Natural killer cell treated with Interleukin-12 subunit alpha and Interleukin-12 subunit beta and Interleukin-15 and Interleukin-18, amount 100 ng/mL, for 72 hours (primary cell): ENCODE results near the gene MPDU1. TPM values are rescaled to one million over a fixed set of nuclear protein-coding genes. Genes with fewer than 3 reads are reported as not detected.
A peak's percentile ranks its signal among the peaks of the same experiment; 100 is the strongest.
"Not testable (repeated sequence)": the region's sequence is repeated elsewhere in the genome, so short reads cannot be mapped to it uniquely, and the experiment has no call there.

Experiments
- ATAC-seq, 2 donors: fragments of 150-1000 bp; cut with Tn5 transposase in 1 of 2; sonication (Bioruptor Pico), chemical (Tn5 transposase) in 1 of 2; 2 replicates each; pipeline ENCODE4 v1.10.0; 2021
- DNase-seq: peaks from one replicate; pipeline ENCODE4 v3.0.0; 2022; ENCODE audit warnings: low spot score
- H3K27ac Mint-ChIP-seq, 2 donors: 1 replicate in 1 of 2; 2 replicates in 1 of 2; pipeline ENCODE4 v1.8.0; 2022; ENCODE audit warnings: mixed read lengths in 2 of 2, mild to moderate bottlenecking in 1 of 2, moderate library complexity in 1 of 2
- H3K27me3 Mint-ChIP-seq, 2 donors: 1 replicate in 1 of 2; 2 replicates in 1 of 2; pipeline ENCODE4 v1.8.0; 2022; ENCODE audit warnings: mixed read lengths in 2 of 2
- H3K36me3 Mint-ChIP-seq: one replicate; pipeline ENCODE4 v1.8.0; 2022; ENCODE audit warnings: mixed read lengths
- H3K4me1 Mint-ChIP-seq, 2 donors: 1 replicate in 1 of 2; 2 replicates in 1 of 2; pipeline ENCODE4 v1.8.0; 2022; ENCODE audit warnings: low read depth in 2 of 2, mixed read lengths in 2 of 2, mild to moderate bottlenecking in 1 of 2
- H3K4me3 Mint-ChIP-seq: one replicate; pipeline ENCODE4 v1.8.0; 2022; ENCODE audit warnings: mixed read lengths
- H3K9me3 Mint-ChIP-seq: 2 replicates; pipeline ENCODE4 v1.8.0; 2022; ENCODE audit warnings: mixed read lengths
- total RNA-seq, 2 donors: library from RNA; stranded (reverse); gene quantifications; one replicate each; pipeline ENCODE4 v1.2.3, GENCODE V29; 2022

Gene MPDU1
- total RNA-seq, 2 donors from 2014 or later = 82.7 to 95.5 TPM

DNA sequence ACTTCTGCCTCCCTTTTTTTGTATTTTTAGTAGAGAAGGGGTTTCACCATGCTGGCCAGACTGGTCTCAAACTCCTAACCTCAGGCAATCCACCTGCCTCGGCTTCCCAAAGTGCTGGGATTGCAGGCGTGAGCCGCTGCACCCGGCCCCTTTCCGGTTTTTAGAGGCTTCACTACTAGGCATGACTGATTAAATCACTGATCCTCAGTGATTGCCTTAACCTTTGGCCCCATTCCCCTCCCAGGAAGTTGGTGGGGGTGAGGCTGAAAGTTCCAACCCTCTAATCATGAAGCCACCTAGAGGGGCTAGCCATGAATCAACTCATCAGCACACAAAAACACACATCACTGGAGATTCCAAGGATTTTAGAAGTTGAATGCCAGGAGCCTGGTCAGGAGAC is 13.9 kb downstream of the MPDU1 start:
- H3K4me3 Mint-ChIP-seq, H3K27ac Mint-ChIP-seq, H3K4me1 Mint-ChIP-seq, H3K27me3 Mint-ChIP-seq, DNase-seq, H3K9me3 Mint-ChIP-seq, ATAC-seq: not testable (repeated sequence)
- peaks cover 32% of the 10 kb centered on the region for H3K36me3 Mint-ChIP-seq

DNA sequence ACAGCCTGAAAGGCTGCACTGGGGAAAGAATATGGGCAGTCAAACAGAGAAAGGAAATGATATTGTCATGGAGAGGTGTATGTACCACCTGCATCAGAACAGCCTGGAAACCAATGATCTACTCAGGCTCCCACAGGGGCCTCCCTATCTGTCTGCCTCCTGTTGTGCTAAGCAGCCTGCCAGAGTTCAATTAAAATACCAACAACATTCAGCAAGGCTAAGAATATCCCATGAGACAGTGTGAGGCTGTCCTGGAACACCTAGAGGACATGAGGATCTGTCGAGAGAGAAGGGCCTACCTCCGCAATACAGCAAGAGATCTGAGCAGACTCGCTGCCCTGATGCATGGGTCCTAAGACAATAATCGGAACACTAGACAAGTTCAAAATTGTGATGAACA is 22.6 kb downstream of the MPDU1 start:
- H3K36me3 Mint-ChIP-seq = peaks cover 21% of the 10 kb centered on the region
- ATAC-seq = no peak
- no peak overlapping the region for H3K4me3 Mint-ChIP-seq
- no peak for DNase-seq
- H3K4me1 Mint-ChIP-seq = peaks cover 9 to 15% of the 10 kb centered on the region in 2 donors
- no peaks in the 10 kb centered on the region for H3K9me3 Mint-ChIP-seq
- H3K27me3 Mint-ChIP-seq = no peaks in the 10 kb centered on the region
- H3K27ac Mint-ChIP-seq = no peak overlapping the region

DNA sequence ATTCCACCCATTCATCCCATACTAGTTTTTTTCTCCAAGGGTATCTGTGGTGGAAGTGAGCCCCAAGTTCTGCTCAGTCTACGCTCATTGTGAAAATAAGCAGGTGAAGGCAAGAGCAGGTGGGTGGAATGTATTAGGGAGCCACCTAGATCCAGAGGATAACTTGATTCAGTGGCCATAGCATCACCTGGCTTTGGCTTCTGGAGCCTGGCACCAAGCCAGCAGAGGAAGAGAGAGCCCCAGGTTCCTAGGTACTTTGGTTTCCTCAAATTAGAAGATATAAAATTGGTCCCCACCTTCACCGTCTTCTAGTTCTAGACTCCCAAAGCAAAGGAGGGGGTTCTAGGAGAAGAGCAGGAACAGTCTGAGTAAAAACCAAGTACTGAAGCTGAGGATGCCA is 27.0 kb downstream of the MPDU1 start:
- Mint-ChIP-seq H3K36me3 (peaks cover 4% of the 10 kb centered on the region), H3K27me3 (no peaks in the 10 kb centered on the region), H3K27ac (no peak overlapping the region), H3K9me3 (no peaks in the 10 kb centered on the region), H3K4me3 (no peak overlapping the region), H3K4me1 (peaks cover 29 to 40% of the 10 kb centered on the region in 2 donors)
- no peak for ATAC-seq
- DNase-seq = no peak

DNA sequence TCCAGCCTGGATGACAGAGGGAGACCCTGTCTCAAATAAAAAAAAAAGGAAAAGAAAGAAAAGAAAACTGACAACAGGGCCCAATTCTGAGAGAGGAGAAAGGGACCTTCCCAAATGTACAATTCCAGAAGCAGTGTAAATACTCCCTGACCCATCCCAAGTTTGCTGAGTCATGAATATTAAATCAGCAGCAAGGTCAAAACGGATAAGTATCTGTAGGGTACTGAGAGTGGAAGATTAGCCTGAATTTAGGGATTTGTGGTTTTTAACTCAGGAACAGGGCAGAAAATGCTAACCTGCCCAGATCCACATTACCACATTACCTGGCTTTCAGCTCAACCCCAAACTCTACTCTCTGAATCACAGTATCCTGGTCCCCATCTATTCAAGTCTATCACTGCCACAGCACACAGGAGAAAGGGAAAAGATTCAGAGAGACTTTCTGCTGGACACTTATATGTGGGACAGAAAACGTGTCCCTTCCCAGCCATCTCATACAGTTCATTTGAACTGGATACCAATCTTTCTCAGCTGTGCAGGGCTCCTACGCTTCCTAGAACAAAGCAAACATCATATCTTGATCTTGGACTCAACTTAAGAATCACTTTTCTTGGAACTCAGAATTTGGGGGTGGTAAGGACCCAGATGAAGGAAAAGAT is 28.1 kb downstream of the MPDU1 start:
- peaks cover 4% of the 10 kb centered on the region for H3K36me3 Mint-ChIP-seq
- no peaks in the 10 kb centered on the region for H3K9me3 Mint-ChIP-seq
- DNase-seq (no peak), ATAC-seq (no peak)
- peak overlapping the region in 1 of 2 donors; percentile 19 for H3K27ac Mint-ChIP-seq
- H3K4me1 Mint-ChIP-seq = peaks cover 29 to 35% of the 10 kb centered on the region in 2 donors
- no peaks in the 10 kb centered on the region for H3K27me3 Mint-ChIP-seq
- peak overlapping the region; percentile 95 for H3K4me3 Mint-ChIP-seq

DNA sequence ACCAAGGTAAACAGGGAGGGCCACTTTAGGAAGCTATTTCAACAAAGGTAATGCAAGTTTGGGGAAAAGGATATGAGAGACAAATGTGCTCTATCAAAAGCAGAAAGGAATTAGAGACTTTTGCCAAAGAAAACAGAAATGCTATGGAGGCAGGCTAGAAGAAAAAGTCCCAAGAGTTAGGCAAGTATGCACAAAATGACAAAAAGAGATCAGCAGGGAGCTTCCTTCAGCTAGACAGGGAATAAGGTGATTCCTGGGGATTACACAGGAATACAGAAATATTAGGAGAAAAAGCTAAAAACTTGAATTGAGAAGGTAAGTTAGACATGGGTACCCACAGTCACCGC is 28.6 kb downstream of the MPDU1 start:
- Mint-ChIP-seq H3K4me3 (peak overlapping the region; percentile 95), H3K4me1 (peaks cover 29 to 35% of the 10 kb centered on the region in 2 donors), H3K36me3 (peaks cover 4% of the 10 kb centered on the region), H3K27me3 (no peaks in the 10 kb centered on the region), H3K9me3 (no peaks in the 10 kb centered on the region), H3K27ac (peak overlapping the region in 1 of 2 donors; percentile 19)
- DNase-seq (no peak), ATAC-seq (no peak)

DNA sequence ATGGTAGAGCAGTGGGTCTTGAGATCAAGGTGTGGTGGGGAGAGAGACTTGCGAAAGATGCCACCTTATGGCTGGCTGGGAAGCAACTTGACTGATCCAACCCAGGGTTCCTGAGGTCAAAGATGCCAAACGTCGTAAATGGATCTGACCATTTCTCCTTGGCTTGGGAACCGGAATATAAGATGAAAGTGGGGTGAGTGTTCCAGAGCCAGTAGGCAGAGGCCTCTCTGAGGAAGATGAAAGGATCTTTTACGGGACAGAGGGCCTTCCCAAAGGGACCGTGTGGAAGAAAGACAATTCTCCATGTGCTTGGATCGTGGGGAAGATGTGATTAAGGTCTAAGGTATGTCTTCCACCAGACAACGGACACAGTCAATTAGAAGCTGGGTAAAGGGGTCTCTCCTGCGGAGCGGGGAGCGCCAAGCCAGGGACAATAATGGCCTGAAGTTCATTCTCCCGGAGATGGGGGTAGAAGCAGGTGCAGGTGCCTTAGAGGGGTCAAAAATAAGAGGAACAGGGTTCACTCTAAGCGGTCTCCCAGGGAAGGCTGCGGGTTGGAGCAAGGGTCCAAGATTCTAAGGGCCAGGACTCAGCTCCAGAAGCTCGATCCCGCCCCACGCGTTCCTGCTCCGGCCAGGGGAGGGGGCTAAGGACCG is 30.2 kb downstream of the MPDU1 start:
- Mint-ChIP-seq H3K4me1 (peaks cover 29 to 35% of the 10 kb centered on the region in 2 donors), H3K27me3 (no peaks in the 10 kb centered on the region), H3K9me3 (no peaks in the 10 kb centered on the region), H3K4me3 (peak overlapping the region; percentile 95), H3K27ac (peak overlapping the region; percentile 89 to 92), H3K36me3 (peaks cover 4% of the 10 kb centered on the region)
- ATAC-seq = no peak
- DNase-seq = no peak

DNA sequence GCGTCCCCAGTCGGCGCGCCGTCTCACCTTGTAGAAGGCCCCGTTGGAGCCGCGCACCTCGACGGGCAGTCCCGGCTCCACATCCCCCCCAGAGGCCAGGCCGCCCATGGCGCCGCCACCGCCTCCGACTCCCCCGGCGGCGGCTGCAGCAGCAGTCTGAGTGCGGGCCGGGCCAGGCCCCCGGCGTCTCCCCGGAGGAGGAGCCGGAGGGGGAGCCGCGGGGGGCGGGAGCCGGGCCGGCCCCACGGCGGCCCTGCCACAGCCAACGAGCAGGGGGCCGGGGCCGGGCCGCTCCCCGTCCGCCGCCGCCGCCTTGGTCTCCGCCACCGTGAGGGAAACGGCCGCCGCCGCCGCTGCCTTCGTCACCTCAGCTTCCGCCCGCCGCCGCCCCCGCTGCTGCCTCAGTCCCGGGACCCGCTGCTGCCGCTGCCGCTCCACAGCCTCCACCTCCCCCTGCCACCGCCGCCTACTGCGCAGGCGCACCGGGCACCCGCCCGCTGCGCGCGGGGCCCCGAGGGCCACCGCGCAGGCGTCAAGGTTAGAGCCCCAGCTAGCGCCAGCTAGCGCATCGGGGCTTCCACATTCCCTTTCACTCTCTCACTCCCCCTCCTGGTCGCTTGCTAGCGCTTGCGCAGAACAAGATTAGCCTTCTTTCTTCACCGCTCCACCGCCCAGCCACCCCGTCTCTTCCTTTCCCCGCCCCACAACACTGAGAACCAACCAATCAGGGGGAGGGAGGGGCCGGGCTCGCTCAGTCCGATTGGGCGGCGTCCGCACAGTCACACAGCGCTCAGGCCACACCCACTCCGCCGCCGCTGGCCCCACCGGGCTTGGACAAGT is 31.0 kb downstream of the MPDU1 start, which contains the start of gene FXR2:
Gene FXR2 (minus strand): TSS at position 473 of the 840 bp plus-strand sequence. CDS start 365 bp downstream, at position 108.
- ATAC-seq = peak; percentile 97 to 98
- Mint-ChIP-seq H3K27me3 (no peaks in the 10 kb centered on the region), H3K4me3 (peak within 1 kb of the TSS; percentile 95), H3K36me3 (peaks cover 4% of the 10 kb centered on the region), H3K4me1 (peaks cover 29 to 31% of the 10 kb centered on the region in 2 donors), H3K27ac (peak within 1 kb of the TSS; percentile 89 to 92), H3K9me3 (no peaks in the 10 kb centered on the region)
- DNase-seq = peak; percentile 99

DNA sequence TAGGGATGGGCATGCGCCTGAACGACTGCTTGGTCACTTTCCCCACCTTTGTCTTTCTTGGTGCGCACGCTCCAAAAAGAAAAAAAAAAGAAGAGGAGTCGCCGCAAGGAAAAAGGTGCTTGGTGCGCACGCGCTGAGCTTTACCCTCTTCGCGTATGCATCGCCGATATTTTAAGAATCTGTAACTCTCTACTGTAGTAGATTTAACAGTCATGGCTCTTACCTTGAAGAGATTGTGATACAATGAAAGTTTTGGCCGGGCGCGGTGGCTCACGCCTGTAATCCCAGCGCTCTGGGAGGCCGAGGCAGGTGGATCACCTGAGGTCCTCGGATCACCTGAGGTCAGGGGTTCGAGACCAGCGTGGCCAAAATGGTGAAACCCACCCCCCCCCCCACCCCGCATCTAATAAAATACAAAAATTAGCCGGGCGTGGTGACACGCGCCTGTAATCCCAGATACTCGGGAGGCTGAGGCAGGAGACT is 31.7 kb downstream of the MPDU1 start:
- Mint-ChIP-seq H3K4me1 (peaks cover 28 to 31% of the 10 kb centered on the region in 2 donors), H3K9me3 (no peaks in the 10 kb centered on the region), H3K27me3 (no peaks in the 10 kb centered on the region), H3K27ac (peak overlapping the region; percentile 72 to 74), H3K4me3 (peak overlapping the region; percentile 77), H3K36me3 (peaks cover 4% of the 10 kb centered on the region)
- no peak for DNase-seq
- ATAC-seq = no peak

DNA sequence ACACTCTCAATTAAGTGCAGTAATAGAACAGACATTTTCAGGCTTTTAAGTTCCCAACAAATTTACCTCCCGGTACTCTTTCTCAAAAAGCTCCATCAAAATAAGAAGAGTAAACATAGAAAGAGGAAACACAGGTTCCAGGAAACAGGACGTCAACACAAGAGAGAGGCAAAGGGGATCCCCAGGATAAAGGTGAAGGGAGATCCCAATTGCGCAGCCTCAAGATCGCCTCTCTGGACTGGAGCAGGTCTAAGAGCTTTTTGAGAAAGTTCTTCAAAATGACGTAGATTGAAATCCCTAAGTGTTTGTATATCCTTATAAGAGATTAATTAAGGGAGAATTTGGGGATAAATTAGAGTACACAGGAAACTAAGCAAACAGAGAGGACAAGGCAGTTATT is 35.0 kb downstream of the MPDU1 start:
- Mint-ChIP-seq H3K36me3 (no peaks in the 10 kb centered on the region), H3K4me1 (peaks cover 4% of the 10 kb centered on the region in 2 donors), H3K27me3 (no peaks in the 10 kb centered on the region), H3K4me3 (no peak overlapping the region), H3K27ac (no peak overlapping the region), H3K9me3 (no peaks in the 10 kb centered on the region)
- DNase-seq (no peak), ATAC-seq (no peak)

DNA sequence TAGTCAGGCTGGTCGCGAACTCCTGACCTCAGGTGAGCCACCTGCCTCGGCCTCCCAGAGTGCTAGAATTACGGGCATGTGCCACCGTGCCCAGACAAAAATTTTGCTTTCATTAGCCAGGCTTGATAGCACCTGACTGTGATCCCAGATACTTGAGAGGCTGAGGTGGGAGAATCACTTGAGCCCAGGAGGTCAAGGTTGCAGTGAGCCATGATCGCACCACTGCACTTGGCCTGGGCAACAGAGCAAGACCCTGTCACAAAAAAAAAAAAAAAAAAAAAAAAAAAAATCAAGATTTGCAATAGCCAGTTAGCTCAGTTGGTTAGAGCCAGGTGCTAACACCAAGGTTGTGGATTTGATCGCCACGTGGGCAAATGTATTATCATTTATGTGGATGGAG is 37.2 kb downstream of the MPDU1 start:
- Mint-ChIP-seq H3K4me1 (no peaks in the 10 kb centered on the region), H3K4me3 (no peak overlapping the region), H3K27me3 (no peaks in the 10 kb centered on the region), H3K9me3 (no peaks in the 10 kb centered on the region), H3K27ac (no peak overlapping the region), H3K36me3 (no peaks in the 10 kb centered on the region)
- DNase-seq (no peak), ATAC-seq (no peak)

DNA sequence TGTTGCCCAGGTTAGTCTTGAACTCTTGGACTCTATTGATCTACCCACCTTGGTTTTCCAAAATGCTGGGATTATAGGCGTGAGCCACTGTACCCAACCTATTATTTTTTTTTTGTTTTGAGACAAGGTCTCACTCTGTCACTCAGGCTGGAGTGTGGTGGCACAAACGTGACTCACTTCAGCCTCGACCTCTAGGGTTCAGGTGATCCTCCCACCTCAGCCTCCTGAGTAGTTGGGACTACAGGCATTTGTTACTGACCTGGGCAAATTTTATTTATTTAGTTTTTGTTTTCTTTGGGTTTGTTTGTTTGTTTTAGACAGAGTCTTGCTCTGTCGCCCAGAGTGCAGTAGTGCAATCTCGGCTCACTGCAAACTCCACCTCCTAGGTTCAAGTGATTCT is 40.0 kb downstream of the MPDU1 start:
- Mint-ChIP-seq H3K27me3 (no peaks in the 10 kb centered on the region), H3K36me3 (no peaks in the 10 kb centered on the region), H3K4me1 (peaks cover 7 to 10% of the 10 kb centered on the region in 2 donors), H3K9me3 (no peaks in the 10 kb centered on the region), H3K27ac (no peak overlapping the region), H3K4me3 (no peak overlapping the region)
- ATAC-seq (no peak), DNase-seq (no peak)

DNA sequence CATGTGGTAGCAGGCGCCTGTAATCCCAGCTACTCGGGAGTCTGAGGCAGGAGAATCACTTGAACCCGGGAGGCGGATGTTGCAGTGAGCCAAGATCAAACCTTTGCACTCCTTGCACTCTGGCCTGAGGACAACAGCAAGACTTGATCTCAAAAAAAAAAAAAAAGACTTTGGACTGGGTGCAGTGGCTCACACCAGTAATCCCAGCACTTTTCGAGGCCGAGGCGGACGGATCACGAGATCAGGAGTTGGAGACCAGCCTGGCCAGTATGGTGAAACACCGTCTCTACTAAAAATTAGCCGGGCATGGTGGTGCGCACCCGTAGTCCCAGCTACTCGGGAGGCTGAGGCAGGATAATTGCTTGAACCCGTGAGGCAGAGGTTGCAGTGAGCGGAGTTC is 42.1 kb downstream of the MPDU1 start:
- H3K4me3 Mint-ChIP-seq, H3K27me3 Mint-ChIP-seq, H3K27ac Mint-ChIP-seq, ATAC-seq, H3K9me3 Mint-ChIP-seq, H3K36me3 Mint-ChIP-seq, DNase-seq: not testable (repeated sequence)
- H3K4me1 Mint-ChIP-seq = peaks cover 7 to 10% of the 10 kb centered on the region in 2 donors

DNA sequence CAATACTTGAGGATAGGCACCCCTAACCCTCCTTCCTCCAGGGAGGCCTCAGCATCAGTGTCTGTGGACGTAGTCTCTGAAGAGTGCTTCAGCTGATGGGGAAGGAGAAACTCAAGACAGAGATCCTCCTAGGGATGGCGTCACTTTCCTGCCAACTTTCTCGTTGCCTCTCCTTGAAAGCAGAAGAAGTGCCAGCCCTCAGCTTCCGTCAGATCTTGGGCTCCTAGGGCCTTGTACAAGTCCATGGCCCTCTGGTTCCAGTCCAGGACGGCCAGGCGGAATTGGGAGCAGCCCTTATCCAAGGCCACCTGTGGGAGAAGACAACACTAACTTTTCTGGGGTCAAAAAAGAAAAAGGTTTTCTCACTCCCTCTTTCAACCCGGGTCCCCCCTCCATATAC is 42.7 kb downstream of the MPDU1 start:
- peaks cover 7 to 10% of the 10 kb centered on the region in 2 donors for H3K4me1 Mint-ChIP-seq
- H3K4me3 Mint-ChIP-seq = peak overlapping the region; percentile 90
- H3K9me3 Mint-ChIP-seq = no peaks in the 10 kb centered on the region
- DNase-seq (no peak), ATAC-seq (no peak)
- no peaks in the 10 kb centered on the region for H3K36me3 Mint-ChIP-seq
- H3K27ac Mint-ChIP-seq = peak overlapping the region in 1 of 2 donors; percentile 86
- H3K27me3 Mint-ChIP-seq = no peaks in the 10 kb centered on the region

DNA sequence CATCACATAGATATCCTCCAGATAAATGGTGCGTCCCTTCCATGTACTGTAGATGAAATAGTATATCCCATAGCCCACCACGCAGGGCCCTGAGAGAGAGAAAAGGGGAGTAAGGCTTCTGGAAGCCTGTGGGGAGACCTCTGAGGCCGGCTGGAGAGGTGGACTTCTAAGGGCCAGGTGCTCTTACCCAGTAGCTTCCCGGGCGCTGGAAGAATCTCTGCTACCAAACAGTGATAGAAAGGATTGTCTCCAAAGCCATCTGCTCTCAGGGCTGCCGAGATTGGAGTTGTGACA is 43.3 kb downstream of the MPDU1 start:
- ATAC-seq (no peak), DNase-seq (no peak)
- peak overlapping the region; percentile 90 for H3K4me3 Mint-ChIP-seq
- H3K36me3 Mint-ChIP-seq = no peaks in the 10 kb centered on the region
- peak overlapping the region; percentile 50 to 86 for H3K27ac Mint-ChIP-seq
- no peaks in the 10 kb centered on the region for H3K9me3 Mint-ChIP-seq
- no peaks in the 10 kb centered on the region for H3K27me3 Mint-ChIP-seq
- H3K4me1 Mint-ChIP-seq = peaks cover 7 to 10% of the 10 kb centered on the region in 2 donors
